ENCODE data around the gene PLCD4. TPM values are rescaled to one million over a fixed set of nuclear protein-coding genes. Genes with fewer than 3 reads are reported as not detected.

The PLCD4 gene
- total RNA-seq, 1 experiment from 2014 or later: 1.7 TPM

DNA sequence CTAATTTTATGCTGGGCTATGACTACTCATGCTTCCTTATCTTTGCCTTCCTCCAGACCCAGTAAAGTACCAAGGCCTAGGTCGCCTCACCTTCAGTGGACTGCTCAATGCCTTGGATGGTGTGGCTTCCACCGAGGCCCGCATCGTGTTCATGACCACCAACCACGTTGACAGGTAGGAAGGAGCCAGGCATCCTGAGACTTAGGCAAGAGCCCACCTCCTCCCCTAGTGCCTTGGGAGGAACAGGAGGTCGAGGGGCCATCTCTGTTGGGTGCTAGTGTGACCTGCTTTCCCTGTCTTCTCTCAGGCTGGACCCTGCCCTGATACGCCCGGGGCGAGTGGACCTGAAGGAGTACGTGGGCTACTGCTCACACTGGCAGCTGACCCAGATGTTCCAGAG, 55.1 kb downstream of the PLCD4 start:
- DNase-seq (ENCODE audit: low read depth): no peak

DNA sequence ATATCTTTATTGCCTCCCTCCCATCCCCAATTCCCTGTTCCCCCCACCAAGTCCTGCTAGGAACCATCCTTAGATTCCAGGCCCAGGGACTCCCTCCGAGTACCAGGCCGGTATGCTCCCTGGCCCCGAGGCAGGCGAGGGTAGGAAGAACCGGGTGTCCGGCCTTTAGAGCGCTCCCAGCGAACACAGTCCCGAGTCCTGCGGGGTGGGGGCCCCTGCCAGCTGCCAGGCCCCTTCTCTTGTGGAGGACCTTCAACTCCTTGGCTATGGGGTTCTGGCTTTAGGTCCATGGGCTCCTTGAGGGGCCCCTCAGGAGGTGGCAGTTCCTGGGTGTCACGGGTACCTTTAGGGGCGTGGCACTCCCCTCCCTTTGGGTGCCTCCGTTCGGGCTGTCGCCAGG, 56.2 kb downstream of the PLCD4 start:
- DNase-seq (ENCODE audit: low read depth): no peak

DNA sequence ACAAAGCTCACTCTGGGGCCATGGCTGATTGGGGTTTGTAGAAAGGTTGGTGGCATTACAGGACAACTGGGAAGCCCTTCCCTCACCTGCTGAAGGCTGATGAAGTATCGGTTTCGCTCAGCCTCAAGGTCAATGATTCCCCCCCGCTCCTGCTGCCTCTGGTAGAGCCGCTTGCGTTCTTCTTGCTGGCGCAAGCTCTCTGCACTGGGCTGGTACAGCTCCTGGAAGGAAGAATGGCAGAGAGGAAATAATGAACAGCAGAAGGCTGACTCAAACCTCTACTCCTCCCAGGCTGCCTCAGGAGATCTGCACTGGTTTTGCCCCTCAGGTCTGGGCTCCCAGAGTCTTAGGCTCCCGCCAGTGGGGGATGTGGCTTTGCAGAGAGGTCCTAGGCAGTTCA, 57.0 kb downstream of the PLCD4 start:
- no peak for DNase-seq (ENCODE audit: low read depth)

- peak; percentile 30 for DNase-seq (ENCODE audit: low read depth)
Measured at GRCh38 chr2:218671097-218671653, 63.5 kb downstream of the PLCD4 start.

- DNase-seq (ENCODE audit: low read depth): peak; percentile 93
Measured at GRCh38 chr2:218671654-218672566, 64.2 kb downstream of the PLCD4 start, which contains the start of the genes RNF25 and STK36. TSS of gene RNF25 (minus strand) at chr2:218672002. CDS start at chr2:218671970, 32 bp downstream. TSS of gene STK36 (plus strand) at chr2:218672086. CDS start at chr2:218672830, 744 bp downstream.

DNA sequence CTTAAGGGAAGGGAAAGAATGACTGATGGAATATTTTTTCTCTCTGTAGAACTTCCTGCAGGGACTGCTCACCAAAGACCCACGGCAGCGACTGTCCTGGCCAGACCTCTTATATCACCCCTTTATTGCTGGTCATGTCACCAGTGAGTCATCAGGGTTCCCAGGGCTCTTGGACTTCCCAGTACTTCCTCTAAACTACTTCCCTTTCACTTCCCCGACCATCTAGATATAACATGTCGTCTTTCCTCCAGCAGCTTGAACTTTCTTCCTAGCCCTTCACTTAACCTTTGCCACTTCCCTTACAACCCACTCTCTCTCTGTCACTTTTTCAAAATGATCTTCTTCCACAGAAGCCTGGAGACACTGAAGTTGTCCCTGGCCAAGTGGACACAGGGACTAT, 71.4 kb downstream of the PLCD4 start:
- peak; percentile 32 for DNase-seq (ENCODE audit: low read depth)

DNA sequence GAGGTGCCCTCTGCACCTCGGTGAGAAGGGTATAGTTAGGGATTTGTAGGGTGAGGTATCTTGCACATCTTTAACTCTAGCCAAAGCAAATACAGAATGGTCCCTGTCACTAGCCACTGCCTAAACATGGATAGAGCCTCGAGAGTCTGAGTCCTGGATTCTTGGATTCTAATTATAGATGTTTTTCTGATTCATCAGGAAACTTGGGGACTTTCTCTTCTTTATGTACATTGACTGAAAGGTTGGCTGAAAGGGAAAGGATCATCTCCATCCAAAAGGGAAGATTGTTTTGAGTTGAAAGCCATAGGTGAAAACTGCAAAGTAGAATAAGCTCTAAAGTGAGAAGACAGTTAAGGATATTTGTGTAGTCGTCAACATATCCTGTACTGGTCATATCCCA, 72.4 kb downstream of the PLCD4 start:
- no peak for DNase-seq (ENCODE audit: low read depth)

Small RNAs within 50 kb of the gene (small RNA-seq; reads per million reads assigned to genes)
- gene RNU6-136P: not detected

Other genes with a start within 250 kb of the PLCD4 start
- 0.03 and 0.08 TPM in 2 replicates for gene SLC11A1, start 225.6 kb upstream of the PLCD4 start, total RNA-seq (2014; rRNA removed; shearing (Covaris generic))
- gene CTDSP1, start 208.0 kb upstream of the PLCD4 start, total RNA-seq (2014; rRNA removed; shearing (Covaris generic)): 47.3 and 61.2 TPM in 2 replicates
- 0.05 TPM in 1 of 2 replicates, not detected in the other for gene VIL1, start 188.8 kb upstream of the PLCD4 start, total RNA-seq (2014; rRNA removed; shearing (Covaris generic))
- 7.7 and 8.7 TPM in 2 replicates for gene USP37, start 39.5 kb upstream of the PLCD4 start, total RNA-seq (2014; rRNA removed; shearing (Covaris generic))
- 80.1 and 101 TPM in 2 replicates for gene CNOT9, start 39.1 kb upstream of the PLCD4 start, total RNA-seq (2014; rRNA removed; shearing (Covaris generic))
- 17.8 and 26.0 TPM in 2 replicates for gene ZNF142, start 51.7 kb downstream of the PLCD4 start, total RNA-seq (2014; rRNA removed; shearing (Covaris generic))
- gene BCS1L, start 51.8 kb downstream of the PLCD4 start, total RNA-seq (2014; rRNA removed; shearing (Covaris generic)): 69.2 and 80.7 TPM in 2 replicates
- gene RNF25, start 64.1 kb downstream of the PLCD4 start, total RNA-seq (2014; rRNA removed; shearing (Covaris generic)): 106 TPM in 2 replicates
- gene STK36, start 64.2 kb downstream of the PLCD4 start, total RNA-seq (2014; rRNA removed; shearing (Covaris generic)): 11.0 and 14.9 TPM in 2 replicates
- 21.6 and 22.9 TPM in 2 replicates for gene TTLL4, start 102.9 kb downstream of the PLCD4 start, total RNA-seq (2014; rRNA removed; shearing (Covaris generic))
- not detected in 2 replicates for gene CYP27A1, start 174.2 kb downstream of the PLCD4 start, total RNA-seq (2014; rRNA removed; shearing (Covaris generic))
- gene PRKAG3, start 223.9 kb downstream of the PLCD4 start, total RNA-seq (2014; rRNA removed; shearing (Covaris generic)): not detected in 2 replicates

Data from HT1080 (cell line).